ACHN (cell line): ENCODE measurements around the gene MAML3.

Source experiments
- DNase-seq: peaks from one replicate; pipeline ENCODE4 v3.0.0-alpha.2; 2015
- in situ Hi-C: cut with HindIII; loops from 2 replicates; pipeline ENCODE4 v1.10.0; 2017; ENCODE audit warnings: low sequenced_read_pairs, low pct_ligation_motif_present, low pct_unique_long_range_greater_than_20kb

The MAML3 gene

DNA sequence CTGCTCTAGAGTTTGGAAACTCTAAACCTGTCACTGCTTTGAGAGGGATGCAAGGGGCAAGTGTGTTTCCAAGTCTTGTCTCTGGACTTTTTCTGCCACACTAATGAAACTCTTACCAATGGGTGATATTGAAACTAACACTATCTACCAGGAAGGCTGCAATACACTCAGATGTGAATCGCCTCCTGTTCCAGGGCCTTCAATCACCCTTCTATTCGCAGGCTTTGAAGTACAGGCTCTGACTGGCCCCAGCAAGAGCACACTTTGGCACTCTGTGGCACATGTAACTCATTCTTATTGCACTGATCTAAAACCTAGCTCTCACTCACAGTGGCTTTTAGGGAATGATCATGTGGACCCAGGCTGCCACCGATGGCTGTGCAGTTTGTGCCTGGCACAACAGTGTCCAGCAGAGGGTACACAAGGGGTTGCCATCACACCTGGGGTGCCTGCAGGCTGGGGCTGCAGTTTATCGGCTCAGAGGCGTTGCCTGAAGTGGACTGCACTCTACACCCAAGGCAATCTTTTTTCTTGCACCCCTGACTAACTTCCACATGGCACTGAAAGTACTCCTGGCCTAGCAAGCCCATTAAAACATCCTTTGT, 277.5 kb downstream of the MAML3 start:
- no peak for DNase-seq
- in situ Hi-C loops: no loop called here

DNA sequence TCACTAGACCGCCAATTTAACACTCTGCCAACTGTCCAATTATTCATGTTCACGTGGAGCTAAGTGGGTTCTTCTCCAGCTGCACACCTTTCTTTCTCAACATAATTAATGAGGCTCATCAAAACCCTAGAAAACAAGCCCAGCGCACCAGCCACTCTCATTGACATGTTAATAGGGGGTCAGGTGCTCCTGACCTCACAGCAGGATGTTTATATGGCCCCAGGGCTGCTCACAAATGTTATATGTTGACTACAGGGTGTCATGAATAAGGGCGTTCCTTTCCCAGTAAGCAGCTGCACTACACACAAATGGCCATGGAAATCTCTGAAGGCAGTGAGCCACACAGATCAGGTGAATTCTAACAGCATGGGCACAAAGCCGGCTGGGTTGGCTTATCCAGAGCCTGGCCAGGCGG, 278.6 kb downstream of the MAML3 start:
- in situ Hi-C loops: no loop called here
- DNase-seq: no peak

DNA sequence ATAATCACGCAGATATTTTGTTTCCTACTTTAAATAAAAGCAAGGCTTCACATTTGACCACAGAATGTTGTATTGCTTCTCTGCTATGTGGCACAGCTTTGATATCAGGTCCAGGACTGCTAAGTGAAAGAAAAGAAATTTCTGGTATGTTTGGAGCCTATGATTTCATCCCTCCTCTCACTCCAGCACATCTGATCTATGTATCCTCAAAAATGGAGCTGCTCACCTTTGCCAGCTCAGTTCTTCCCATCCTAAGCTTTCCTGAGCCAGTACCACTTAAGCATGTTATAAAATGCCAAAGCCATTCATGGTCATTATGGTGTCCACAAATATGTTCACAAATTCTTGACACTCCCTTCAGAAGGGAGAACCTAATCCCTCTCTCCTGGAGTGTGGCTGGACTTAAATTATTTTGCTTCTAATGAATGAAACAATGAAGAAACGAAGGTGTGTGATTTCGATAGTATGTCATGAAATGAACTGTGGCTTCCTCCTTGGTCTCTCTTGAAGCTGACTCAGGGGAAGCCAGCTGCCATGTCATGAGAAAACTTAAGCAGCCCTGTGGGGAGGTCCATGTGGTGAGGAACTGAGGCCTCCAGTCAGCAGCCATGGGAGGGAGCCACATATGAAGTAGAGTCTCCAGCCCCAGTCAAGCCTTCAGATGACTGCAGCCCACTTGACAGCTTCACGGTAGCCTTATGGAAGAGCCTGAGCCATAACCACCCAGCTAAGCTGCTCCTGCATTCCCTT, 280.7 kb downstream of the MAML3 start:
- DNase-seq: no peak
- in situ Hi-C loops: no loop called here

DNA sequence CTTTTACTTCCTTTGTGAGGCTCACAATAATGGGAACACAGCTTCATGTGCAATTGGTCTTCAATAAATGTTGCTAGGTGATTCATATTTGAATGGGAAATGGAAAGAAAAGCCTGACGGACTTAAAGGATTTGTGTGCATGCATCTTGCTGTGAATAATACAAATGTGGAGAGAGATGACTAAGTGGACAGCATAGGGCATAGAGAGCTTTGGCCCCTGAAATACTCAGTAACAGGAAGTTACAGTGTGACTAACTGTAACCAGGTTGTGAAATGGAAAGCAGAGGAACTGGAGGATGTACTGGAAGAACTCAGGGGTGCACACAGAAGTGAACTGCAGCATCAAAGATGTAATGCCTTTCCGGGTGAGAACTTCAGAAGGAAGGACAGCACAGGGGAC, 281.7 kb downstream of the MAML3 start:
- DNase-seq: peak; percentile 36
- in situ Hi-C loops: no loop called here

DNA sequence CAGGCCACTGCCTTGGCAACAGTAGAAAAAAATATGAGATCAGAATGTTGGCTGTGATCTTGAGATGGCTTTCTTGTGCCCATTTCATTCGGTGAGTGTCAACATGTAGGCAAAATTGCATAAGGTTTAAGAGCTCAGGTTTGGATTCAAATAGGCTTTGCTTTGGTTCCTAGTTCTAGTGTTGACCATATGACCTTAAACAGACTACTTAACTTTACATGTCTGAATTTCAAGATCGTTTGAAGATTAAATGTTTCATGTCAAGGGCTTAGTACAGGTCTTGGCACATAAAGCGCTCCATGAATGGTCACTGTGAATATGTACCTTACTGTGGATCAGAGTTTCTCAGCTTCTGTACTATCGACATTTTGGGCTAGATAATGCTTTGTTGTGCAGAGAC, 284.2 kb downstream of the MAML3 start:
- DNase-seq: no peak
- in situ Hi-C loops: no loop called here

DNA sequence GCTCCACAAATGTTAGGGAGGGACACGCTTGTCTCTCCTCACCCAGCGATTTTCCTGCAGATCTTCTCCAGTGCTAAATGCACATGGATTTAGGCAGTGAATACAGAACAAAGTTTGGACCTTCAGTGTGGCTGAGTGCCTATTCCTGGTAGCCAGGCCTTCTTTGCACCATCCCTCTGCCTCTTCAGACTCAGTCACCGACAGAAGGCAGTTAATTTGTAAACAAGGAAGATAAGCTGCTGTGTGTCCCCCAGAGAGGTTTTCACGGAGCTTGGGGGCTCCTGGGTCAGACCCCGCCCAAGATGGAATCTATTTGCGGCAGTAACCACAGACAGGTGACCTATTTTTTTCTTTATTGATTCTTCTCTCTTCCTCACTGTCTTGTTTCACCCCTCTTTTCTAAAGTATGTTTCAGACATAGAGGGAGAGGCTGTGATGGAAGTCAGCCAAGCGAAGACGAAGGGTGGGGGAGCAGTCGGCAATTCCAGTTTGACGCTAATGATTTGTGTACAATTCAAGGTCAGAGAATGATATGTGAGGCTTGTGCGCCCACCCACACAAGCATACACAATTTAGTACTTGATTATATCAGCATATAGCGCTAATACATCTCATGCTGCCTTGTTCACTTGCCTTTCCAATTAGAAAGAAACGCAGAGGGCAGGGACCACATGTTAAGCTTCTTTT, 287.6 kb downstream of the MAML3 start:
- DNase-seq: no peak
- in situ Hi-C loops: no loop called here

DNA sequence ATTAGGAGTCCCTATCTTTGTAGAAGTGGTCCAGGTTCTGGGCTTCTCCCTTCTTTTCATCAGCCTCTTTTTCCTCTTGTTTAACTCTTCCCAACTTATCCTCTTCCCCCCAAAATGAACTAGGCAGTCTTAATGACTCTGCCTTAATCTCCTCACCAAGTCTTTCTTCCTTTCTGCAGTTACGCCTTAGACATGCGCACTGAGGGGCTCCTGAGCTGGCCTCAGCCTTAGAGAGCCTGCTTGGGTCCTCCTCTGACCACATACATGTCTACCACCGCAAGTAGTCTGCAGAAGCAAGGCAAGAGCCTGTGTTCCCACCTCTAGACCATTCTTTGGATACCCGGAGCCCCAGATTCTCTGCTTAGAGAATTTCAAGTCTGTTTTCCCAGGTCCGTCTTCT, 288.4 kb downstream of the MAML3 start:
- no peak for DNase-seq
- in situ Hi-C loops: no loop called here

DNA sequence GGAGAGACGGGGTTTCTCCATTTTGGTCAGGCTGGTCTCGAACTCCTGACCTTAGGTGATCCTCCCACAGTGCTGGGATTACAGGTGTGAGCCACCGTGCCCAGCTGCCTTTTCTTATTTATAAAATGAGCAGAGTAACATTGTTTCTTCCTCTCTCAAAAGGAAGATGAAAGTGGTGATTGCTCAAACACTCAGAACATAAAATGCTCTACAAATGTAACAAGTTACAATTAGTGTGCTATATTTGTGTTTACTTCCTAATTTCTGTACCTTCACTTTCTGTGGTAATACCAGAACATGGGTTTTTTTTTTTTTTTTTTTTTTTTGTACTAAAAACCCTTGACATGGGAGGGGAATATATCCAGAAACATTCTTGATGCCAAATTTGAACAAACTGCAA, 290.5 kb downstream of the MAML3 start:
- in situ Hi-C loops: no loop called here
- DNase-seq: no peak

DNA sequence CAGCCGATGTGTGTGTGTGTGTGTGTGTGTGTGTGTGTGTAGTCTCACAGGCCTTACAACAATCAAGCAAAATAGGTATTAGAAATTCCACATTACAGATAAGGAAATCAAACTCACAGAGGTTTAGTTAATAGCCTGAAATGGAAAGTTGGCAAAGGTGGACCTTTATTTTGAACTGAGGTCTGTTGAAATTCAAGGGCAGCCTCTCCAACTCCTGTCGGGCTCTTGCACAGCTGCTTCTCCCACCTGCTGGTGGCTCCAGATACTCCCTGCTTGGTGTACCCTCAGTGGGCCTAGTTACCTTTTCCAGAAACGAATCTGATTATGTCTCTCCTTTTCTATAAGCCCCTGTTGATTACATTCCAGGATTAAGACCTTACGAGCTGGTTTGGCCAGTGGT, 292.5 kb downstream of the MAML3 start:
- no peak for DNase-seq
- in situ Hi-C loops: no loop called here

DNA sequence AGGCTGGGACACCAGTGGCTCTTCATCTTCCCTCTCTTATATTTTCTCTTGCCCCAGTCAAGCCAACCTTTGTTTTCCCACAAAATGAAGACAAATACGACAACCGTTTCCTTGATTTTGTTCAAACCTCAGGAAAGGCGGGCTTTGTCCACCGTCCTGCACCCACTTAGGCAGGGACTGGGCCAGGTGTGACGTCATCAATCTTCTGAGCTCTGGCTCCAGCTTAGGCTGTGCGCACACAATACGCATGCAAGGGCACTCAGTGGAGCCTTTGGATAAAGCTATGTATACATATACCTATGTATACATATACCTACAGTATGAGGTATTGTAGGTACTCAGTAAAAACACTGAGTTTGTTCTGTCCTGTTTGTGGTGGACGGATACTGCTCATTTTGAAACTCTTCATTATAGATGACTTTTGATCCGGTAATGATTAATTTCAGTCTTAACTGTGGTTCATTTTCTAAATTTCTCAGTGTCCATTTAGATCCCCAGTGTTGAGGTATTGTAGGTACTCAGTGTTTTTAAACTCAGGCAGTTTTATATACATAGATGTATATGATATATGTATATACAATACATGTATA, 293.5 kb downstream of the MAML3 start:
- in situ Hi-C loops: no loop called here

DNA sequence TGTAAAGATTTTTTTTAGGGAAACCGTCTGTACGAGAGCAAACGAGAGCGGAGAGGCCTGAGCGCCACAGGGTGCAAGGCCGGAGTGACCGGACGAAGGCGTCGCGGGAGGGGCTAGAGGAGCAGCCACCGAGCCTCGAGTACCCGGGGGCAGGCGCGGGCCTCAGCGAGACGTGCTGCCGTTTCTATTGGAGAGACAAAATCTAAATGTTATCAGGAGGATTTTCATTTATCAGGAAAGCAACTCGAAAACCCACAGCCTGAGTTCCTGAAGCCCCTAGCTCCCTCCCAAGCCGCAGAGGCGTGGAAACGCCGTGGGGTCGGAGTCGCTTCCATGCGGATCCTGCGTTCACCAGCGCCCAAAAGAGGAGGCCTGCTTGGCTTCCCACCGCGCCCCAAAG, 294.1 kb downstream of the MAML3 start:
- in situ Hi-C loops: no loop called here
- DNase-seq: no peak

More for the DNA sequence above, 293.5 kb downstream of the MAML3 start:
- DNase-seq: no peak

DNA sequence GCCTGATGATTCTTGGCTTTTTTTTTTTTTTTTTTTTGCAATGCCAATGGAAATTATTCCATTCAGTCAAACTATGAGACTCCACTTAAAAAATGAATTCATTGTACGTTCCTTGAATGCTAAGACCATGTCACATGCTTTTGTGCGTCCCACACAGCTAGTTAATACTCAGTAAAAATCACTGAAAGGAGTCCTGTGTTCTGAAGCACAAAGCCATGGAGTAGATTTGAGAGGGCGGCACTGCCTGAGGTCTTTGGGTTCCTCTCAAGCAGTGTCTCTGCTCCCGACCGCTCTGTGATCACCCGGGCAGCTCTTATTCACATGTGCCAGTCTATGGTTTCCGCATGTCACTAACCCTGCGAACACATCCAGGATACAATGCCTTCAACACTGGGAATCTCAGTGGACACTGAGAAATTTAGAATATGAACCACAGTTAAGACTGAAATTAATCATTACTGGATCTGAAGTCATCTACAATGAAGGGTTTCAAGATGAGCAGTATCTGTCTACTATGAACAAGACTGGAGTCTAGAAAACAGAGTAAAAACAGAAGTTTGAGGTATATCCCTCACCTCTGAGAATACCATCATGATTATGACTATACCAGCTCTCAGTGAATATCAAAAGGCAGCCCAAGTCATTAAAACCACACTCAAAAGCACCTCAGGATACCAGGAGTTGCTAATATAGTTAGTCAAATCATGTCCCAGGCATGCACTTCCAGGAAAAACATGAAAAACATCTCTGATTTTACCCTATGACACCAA, 295.4 kb downstream of the MAML3 start:
- in situ Hi-C loops: no loop called here
- DNase-seq: no peak

DNA sequence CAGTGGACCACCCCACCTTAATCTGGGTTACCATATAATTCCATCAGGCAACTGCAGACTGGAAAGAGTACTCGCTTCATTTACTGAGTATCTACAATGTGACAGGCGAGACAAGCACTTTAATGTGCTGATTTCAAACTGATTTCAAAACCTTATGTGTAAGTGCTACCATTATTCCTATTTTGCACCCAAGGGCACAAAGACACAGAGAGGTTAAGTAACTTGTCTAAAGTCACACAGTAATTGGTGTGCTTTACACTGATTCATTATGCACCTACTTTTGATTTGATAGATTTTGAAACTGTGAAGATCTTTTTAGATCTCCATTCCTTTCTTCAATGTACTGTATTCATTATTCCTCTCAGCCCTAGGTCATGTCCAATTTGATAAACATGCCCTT, 296.0 kb downstream of the MAML3 start:
- no peak for DNase-seq
- in situ Hi-C loops: no loop called here

DNA sequence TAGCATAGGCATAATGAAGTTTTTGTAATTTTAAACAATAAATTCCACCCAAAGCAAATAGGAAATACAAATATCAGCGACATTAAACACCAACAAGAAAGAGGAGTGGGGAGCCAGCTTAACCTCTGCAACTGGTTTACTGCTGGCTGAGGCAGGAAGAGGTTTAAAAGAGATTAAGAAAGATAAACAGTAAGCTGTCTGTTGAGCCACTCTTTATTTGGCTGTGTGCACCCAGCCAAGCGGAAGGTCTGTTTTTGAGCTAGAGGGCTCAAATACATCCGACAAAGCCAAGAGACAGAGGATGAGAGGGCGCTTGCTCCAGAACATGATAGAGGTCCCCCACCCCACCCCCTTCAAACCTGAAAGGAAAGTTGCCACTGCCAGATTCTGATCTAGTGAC, 297.0 kb downstream of the MAML3 start:
- in situ Hi-C loops: no loop called here
- no peak for DNase-seq

DNA sequence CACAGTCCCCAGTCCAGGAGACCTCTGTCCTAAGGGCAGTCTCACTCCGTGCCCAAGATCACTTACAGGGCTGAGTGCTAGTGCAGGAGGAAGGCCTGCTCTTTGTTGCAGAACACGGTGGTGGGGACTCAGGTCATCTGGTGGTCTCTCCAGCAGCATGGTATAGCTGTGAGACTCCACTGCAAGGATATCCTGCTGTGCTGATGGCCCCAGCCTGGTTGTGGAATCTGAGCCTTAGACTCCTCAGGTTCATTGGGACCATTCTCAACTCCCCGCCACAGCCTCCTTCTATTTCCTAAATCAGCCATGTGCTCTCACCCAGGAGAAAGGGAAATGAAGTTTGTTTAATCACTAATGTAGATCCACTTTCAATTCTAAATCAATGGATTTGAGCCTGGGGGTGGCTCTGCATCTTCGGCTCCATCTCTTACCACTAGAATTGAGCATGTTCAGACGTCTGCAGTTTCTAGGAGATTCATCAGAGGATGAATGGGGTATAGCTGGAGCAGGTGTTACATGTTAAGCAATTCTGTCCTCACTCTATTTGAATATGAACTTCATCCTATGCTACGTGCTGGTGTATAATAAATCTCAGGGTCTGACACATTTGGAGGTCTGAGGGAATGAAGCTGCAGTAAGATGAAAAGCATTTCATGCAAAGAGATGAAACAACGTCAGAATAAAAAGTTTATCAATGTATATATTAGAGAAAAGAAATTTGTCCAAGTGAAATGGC, 299.1 kb downstream of the MAML3 start:
- in situ Hi-C loops: no loop called here
- no peak for DNase-seq

DNA sequence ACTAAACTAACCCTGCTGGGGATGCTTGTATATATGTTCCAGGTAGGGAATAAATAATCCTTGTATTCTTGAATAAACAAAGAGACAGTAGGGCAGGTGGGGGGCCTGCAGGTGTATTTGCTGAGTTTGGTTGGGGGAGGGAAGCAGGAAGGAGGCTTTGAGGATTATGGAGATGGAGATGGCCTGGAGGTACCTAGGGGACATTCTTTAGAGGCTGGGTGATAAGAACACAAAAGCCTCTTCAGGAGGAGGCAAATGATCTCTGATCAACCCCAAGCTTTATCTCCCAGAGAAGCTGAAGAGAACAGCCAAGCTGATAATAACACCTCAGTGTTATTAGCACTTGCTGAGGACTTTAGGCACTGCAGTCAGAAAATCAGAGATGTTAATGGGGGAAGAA, 300.7 kb downstream of the MAML3 start:
- in situ Hi-C loops: no loop called here

DNA sequence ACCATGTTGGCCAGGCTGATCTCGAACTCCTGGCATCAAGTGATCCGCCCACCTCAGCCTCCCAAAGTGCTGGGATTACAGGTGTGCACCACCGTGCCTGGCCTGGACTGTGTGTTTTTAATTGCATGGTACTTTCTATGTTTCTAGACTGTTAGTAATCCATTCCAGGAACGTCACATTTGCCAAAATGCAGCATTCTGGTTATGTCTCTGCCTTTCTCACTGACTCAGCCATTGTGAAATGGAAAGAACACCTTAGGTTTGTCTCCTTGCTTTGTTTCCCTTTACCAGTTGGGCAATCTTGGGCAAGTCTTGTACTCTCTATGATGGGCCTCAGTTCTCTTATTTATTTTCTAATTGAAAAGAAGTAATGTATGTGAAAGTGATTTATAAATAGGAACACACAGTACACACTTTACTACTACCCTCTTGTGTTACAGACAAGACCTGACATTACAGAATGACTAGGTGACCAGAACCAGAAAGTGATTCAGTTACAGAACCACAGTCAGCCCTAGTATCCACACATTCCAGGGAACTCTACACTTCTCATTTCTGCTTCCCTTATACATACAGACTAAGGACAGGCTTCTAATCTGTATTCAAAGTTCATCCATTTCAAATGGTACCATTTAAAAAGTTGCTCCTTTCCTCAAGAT, 301.2 kb downstream of the MAML3 start:
- in situ Hi-C loops: no loop called here
- DNase-seq: no peak

More for the DNA sequence above, 300.7 kb downstream of the MAML3 start:
- DNase-seq: no peak

DNA sequence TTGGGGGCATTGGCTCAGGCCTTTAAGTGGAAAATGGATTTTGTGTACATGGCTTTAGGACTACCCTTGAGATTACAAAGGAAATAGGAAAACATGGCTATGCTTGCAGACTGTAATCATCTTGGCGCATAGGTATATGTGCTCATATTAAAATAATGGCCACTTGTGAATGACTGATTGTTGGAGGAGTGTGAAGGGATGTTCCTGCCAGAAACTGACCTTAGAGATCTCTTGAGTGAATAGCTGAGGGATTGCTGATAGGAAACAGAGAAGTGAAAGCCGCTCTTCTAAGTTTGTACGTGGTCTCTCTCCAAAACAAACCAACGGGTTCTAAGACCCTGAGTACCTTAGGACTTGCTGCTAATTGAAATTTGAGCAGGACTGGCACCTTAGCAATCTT, 302.3 kb downstream of the MAML3 start:
- in situ Hi-C loops: no loop called here
- DNase-seq: no peak
